K562 (cell line): ENCODE measurements around the gene FZD10. TPM values are rescaled to one million over a fixed set of nuclear protein-coding genes. Genes with fewer than 3 reads are reported as not detected.
A peak's percentile ranks its signal among the peaks of the same experiment; 100 is the strongest.

Experiments used
- ATAC-seq: fragments of 200-7000 bp; cut with Tn5 transposase; 3 replicates; pipeline ENCODE4 v1.9.1; 2020; ENCODE audit warnings: moderate library complexity
- BruUV-seq: library from RNA; stranded (reverse); fragments of 400-500 nt; replicated peaks from 2 replicates; lab custom pipeline; 2021; lab: Mats Ljungman, UMichigan
- CTCF ChIA-PET: fragments of 300-600 bp; formaldehyde crosslinking; extraction: SDS; loops from one replicate; lab custom pipeline; 2021; ENCODE audit warnings: low intra/inter-chr PET ratio; lab: Yijun Ruan, JAX
- POLR2A ChIA-PET: fragments of 300-600, 350-650 bp; sonication (Branson Sonifier 250); formaldehyde crosslinking; extraction: SDS; loops from one replicate; lab custom pipeline; 2021; ENCODE audit warnings: antibody characterized with exemption, inconsistent platforms; lab: Yijun Ruan, JAX
- DNase-seq, 4 experiments: peaks; one replicate each; pipeline versions ENCODE4 v3.0.0 to v3.0.0-alpha.2; 2011 to 2018; ENCODE audit warnings: low spot score in 3 of 4, mixed read lengths in 3 of 4; ENCODE audit errors: extremely low read depth in 1 of 4
- FAIRE-seq: peaks from 2 replicates; lab custom pipeline; 2011; peaks lifted over from hg19 to GRCh38; lab: Jason Lieb, UNC
- H2AFZ ChIP-seq: 2 replicates; pipeline ENCODE4 v1.6.0; 2011; ENCODE audit warnings: low read depth, low read length, control low read depth, inconsistent platforms
- H3K27ac ChIP-seq: fragments of 200-600 bp; 3 replicates; pipeline ENCODE4 v1.8.0; 2011; ENCODE audit warnings: low read depth, mild to moderate bottlenecking, control low read depth, inconsistent platforms, low read length, moderate library complexity, mixed read lengths; ENCODE audit errors: extremely low read depth
- H3K27me3 ChIP-seq, 2 experiments: fragments of 300-600 bp in 1 of 2; 2 replicates in 1 of 2; 3 replicates in 1 of 2; pipeline versions ENCODE4 v1.6.0 to v1.8.0; 2011; ENCODE audit warnings: inconsistent platforms in 2 of 2, low read length in 2 of 2, mild to moderate bottlenecking in 1 of 2, mixed read lengths in 1 of 2, moderate library complexity in 1 of 2; ENCODE audit not compliant: control insufficient read depth in 2 of 2, insufficient read depth in 2 of 2
- H3K36me3 ChIP-seq: fragments of 300-600 bp; 3 replicates; pipeline ENCODE4 v1.8.0; 2011; ENCODE audit warnings: mild to moderate bottlenecking, low read length, inconsistent platforms; ENCODE audit not compliant: control insufficient read depth, insufficient read depth
- H3K4me1 ChIP-seq, 2 experiments: fragments of 200-600 bp in 1 of 2; replicated peaks in 1 of 2; 2 replicates in 1 of 2; 3 replicates in 1 of 2; pipeline versions ENCODE4 v1.5.1 to v1.8.0; 2011; ENCODE audit warnings: inconsistent platforms in 2 of 2, low read length in 2 of 2, mild to moderate bottlenecking in 1 of 2, mixed read lengths in 1 of 2, moderate library complexity in 1 of 2; ENCODE audit not compliant: control insufficient read depth in 2 of 2, insufficient read depth in 2 of 2
- H3K4me2 ChIP-seq: 2 replicates; pipeline ENCODE4 v1.6.1; 2011; ENCODE audit warnings: low read length, control low read depth, inconsistent platforms, mixed read lengths; ENCODE audit not compliant: insufficient read depth
- H3K4me3 ChIP-seq: fragments of 200-600 bp; sonication (generic), shearing (Covaris generic); 2 replicates; pipeline ENCODE4 v1.5.1; 2016; ENCODE audit warnings: control low read depth, inconsistent platforms
- H3K79me2 ChIP-seq: fragments of 200-600 bp; 3 replicates; pipeline ENCODE4 v1.8.0; 2011; ENCODE audit warnings: low read length, inconsistent platforms; ENCODE audit not compliant: control insufficient read depth, insufficient read depth
- H3K9ac ChIP-seq, 2 experiments: 2 replicates each; pipeline versions ENCODE4 v1.6.0 to v1.6.1; 2011; ENCODE audit warnings: low read depth in 2 of 2, low read length in 2 of 2, control low read depth in 1 of 2, inconsistent platforms in 1 of 2, mild to moderate bottlenecking in 1 of 2, mixed read lengths in 1 of 2; ENCODE audit not compliant: insufficient read depth in 1 of 2
- H3K9me1 ChIP-seq: one replicate; pipeline ENCODE4 v1.6.0; 2011; ENCODE audit warnings: inconsistent platforms, mild to moderate bottlenecking, low read length, moderate library complexity; ENCODE audit not compliant: control insufficient read depth, insufficient read depth
- H3K9me3 ChIP-seq: replicated peaks from 2 replicates; pipeline ENCODE4 v1.5.1; 2011; ENCODE audit warnings: low read depth, low read length, inconsistent platforms; ENCODE audit not compliant: control insufficient read depth, insufficient read depth
- H4K20me1 ChIP-seq: replicated peaks from 2 replicates; pipeline ENCODE4 v1.6.1; 2011; ENCODE audit warnings: low read length, inconsistent platforms, mixed read lengths; ENCODE audit not compliant: control insufficient read depth, insufficient read depth
- CBFA2T3 ChIP-seq: fragments of 450-650 bp; IDR thresholded peaks from 2 replicates; pipeline ENCODE4 v1.6.1; 2017
- CTCF ChIP-seq, 3 experiments: IDR thresholded peaks in 2 of 3; conservative IDR thresholded peaks in 1 of 3; 2 replicates each; pipeline ENCODE4 v1.5.1; 2011 to 2012; ENCODE audit warnings: low read length in 3 of 3, mild to moderate bottlenecking in 3 of 3, control low read depth in 2 of 3, improper control_type of control experiment in 1 of 3, inconsistent platforms in 1 of 3, low read depth in 1 of 3, mixed read lengths in 1 of 3, moderate library complexity in 1 of 3; ENCODE audit not compliant: insufficient read depth in 2 of 3
- HMGXB4 ChIP-seq: sonication (generic); formaldehyde crosslinking; IDR thresholded peaks from 2 replicates; pipeline ENCODE4 v1.8.1; 2023; ENCODE audit warnings: mild to moderate bottlenecking, missing genetic modification reagents
- IRF2 ChIP-seq: sonication (generic); formaldehyde crosslinking; IDR thresholded peaks from 2 replicates; pipeline ENCODE4 v1.8.1; 2022; ENCODE audit warnings: mild to moderate bottlenecking, missing genetic modification reagents
- NR2C1 ChIP-seq, 2 experiments: fragments of 450-650 bp; IDR thresholded peaks; 2 replicates each; pipeline ENCODE4 v1.6.1; 2017; ENCODE audit warnings: mild to moderate bottlenecking in 2 of 2, antibody characterized with exemption in 1 of 2, inconsistent platforms in 1 of 2, missing compliant biosample characterization in 1 of 2, missing genetic modification characterization in 1 of 2
- RFX5 ChIP-seq: IDR thresholded peaks from 2 replicates; pipeline ENCODE4 v1.6.1; 2011; ENCODE audit warnings: low read depth, mild to moderate bottlenecking, improper control_type of control experiment, low read length
- SRF ChIP-seq, 2 experiments: fragments of 250-450, 450-650 bp in 1 of 2; sonication (Bioruptor Pico) in 1 of 2; sonication (generic) in 1 of 2; formaldehyde crosslinking; IDR thresholded peaks; 2 replicates each; pipeline versions ENCODE4 v1.5.0 to v1.5.1; 2020 to 2022; ENCODE audit warnings: mild to moderate bottlenecking in 1 of 2, missing genetic modification reagents in 1 of 2
- WGBS: fragments of 100-300 bp; shearing (Covaris generic); methylation state at CpG from one replicate; pipeline ENCODE4 v1.1.6; 2016; ENCODE audit warnings: low coverage, mixed read lengths; ENCODE audit not compliant: insufficient coverage; ENCODE audit errors: missing lambda C conversion rate; 5-methylcytosine and 5-hydroxymethylcytosine counted together
- in situ Hi-C: fragments of 300-500 bp; cut with MboI; formaldehyde crosslinking; loops from 4 replicates; pipeline ENCODE4 v1.15.0; 2018; ENCODE audit warnings: inconsistent platforms, mixed read lengths
- intact Hi-C: fragments of 100-400 bp; cut with micrococcal nuclease; formaldehyde crosslinking; loops from 2 replicates; pipeline ENCODE4 v1.14.2; 2022
- polyA plus RNA-seq, 8 experiments: library from polyadenylated mRNA; depleted of rRNA in 4 of 8; stranded (reverse) in 5 of 8; unstranded in 3 of 8; fragments of >200 nt; fragmentation: Nextera tagmentation in 2 of 8; fragmentation: Illumina TruSeq in 1 of 8; extraction: Ambion mirVana in 2 of 8; extraction: Trizol in 1 of 8; gene quantifications; 2 replicates each; pipeline versions ENCODE4 v1.2.1 to v1.2.3, GENCODE V29; 2011 to 2014; ENCODE audit warnings: inconsistent platforms in 1 of 8, missing spikeins in 1 of 8
- total RNA-seq, 7 experiments: library from RNA; depleted of rRNA in 6 of 7; stranded (reverse); fragments of >200 nt in 6 of 7; fragmentation: Illumina TruSeq in 2 of 7; extraction: Trizol in 2 of 7; gene quantifications; 2 replicates each; pipeline versions ENCODE4 v1.2.1 to v1.2.3, GENCODE V29; 2011 to 2021; ENCODE audit warnings: low replicate concordance in 1 of 7

The FZD10 gene
- total and polyA plus RNA-seq, 9 of the 15 experiments (the other 6 are each of a cell fraction or from before 2014, with no cell fraction given), result not detected

GRCh38 chr12:130214686-130215395 is 52.6 kb downstream of the FZD10 start:
- WGBS, result under 1% methylated on average over 16 of the region's 16 CpGs
- H3K4me2 ChIP-seq, result no peak overlapping the region
- H3K27ac ChIP-seq, result no peak overlapping the region
- ChIA-PET POLR2A (interaction anchor here (0.7 kb wide), 1 partner anchor 11 kb away, joined by 4 read pairs; no protein-coding TSS in a partner anchor), CTCF (no interaction called here)
- no peaks in the 10 kb centered on the region for H3K9me1 ChIP-seq
- no peaks in the 10 kb centered on the region for H3K36me3 ChIP-seq
- H4K20me1 ChIP-seq, result no peaks in the 10 kb centered on the region
- H3K79me2 ChIP-seq, result no peaks in the 10 kb centered on the region
- no peak overlapping the region for H3K9ac ChIP-seq
- no peaks in the 10 kb centered on the region for H3K4me1 ChIP-seq
- no peak; the same call in 2 of the 3 replicates for ATAC-seq
- no TSS peak for BruUV-seq
- no peak for FAIRE-seq
- TF ChIP-seq SRF (CRISPR knock-in tag; IDR thresholded peaks at IDR 0.05), result no peak
- no peak for TF ChIP-seq NR2C1 (IDR thresholded peaks at IDR 0.05)
- TF ChIP-seq NR2C1 (tag; IDR thresholded peaks at IDR 0.05), result no peak
- no peak for TF ChIP-seq IRF2 (CRISPR knock-in tag)
- peak in 1 of 3 experiments; percentile 12; a peak in 2 of 6 replicates for TF ChIP-seq CTCF (IDR thresholded peaks at IDR 0.05 in 2 of 3, conservative IDR thresholded peaks at IDR 0.05 in 1 of 3; ENCODE audit: insufficient read depth in 2 of 3, low read depth in 1 of 3, low read length in 3 of 3)
- TF ChIP-seq HMGXB4 (CRISPR knock-in tag), result no peak
- no peak for TF ChIP-seq CBFA2T3
- TF ChIP-seq RFX5, result no peak
- H2AFZ ChIP-seq, result no peak overlapping the region
- no peaks in the 10 kb centered on the region for H3K9me3 ChIP-seq
- intact Hi-C loops (no loop called here), in situ Hi-C loops (no loop called here)
- peaks cover 0 to 18% of the 10 kb centered on the region in 2 experiments; a peak in 2 of 5 replicates for H3K27me3 ChIP-seq
- no peak for DNase-seq
- no peak overlapping the region for H3K4me3 ChIP-seq

Other genes with a start within 250 kb of the FZD10 start
- not detected in 2 replicates for gene PIWIL1, start 175.4 kb downstream of the FZD10 start, total RNA-seq (2014; rRNA removed)
- not detected in 2 replicates for gene PIWIL1, start 175.4 kb downstream of the FZD10 start, total RNA-seq (2014; rRNA removed; fragmentation: Illumina TruSeq; extraction: Trizol)
- not detected in 2 replicates for gene PIWIL1, start 175.4 kb downstream of the FZD10 start, total RNA-seq (2015; rRNA removed; fragmentation: Illumina TruSeq; extraction: Trizol)
- not detected in 2 replicates for gene PIWIL1, start 175.4 kb downstream of the FZD10 start, total RNA-seq (2021)
- not detected in 2 replicates for gene PIWIL1, start 175.4 kb downstream of the FZD10 start, polyA plus RNA-seq (2011; rRNA removed)
- gene PIWIL1, start 175.4 kb downstream of the FZD10 start, polyA plus RNA-seq (2014; fragmentation: Illumina TruSeq; extraction: Trizol), result not detected in 2 replicates
- not detected for gene PIWIL1, start 175.4 kb downstream of the FZD10 start, polyA plus RNA-seq (2014; fragmentation: Nextera tagmentation; extraction: Ambion mirVana)
- not detected in 2 replicates for gene PIWIL1, start 175.4 kb downstream of the FZD10 start, polyA plus RNA-seq (2014; rRNA removed)